Cardiac fibroblast (primary cell): ENCODE data around the gene SC5D.

Experiments
- DNase-seq, 2 donors: peaks; one replicate each; pipeline versions ENCODE4 v3.0.0 to v3.0.0-alpha.2; 2010; ENCODE audit warnings: low read depth in 2 of 2
- H3K4me3 ChIP-seq, 2 donors: replicated peaks in 1 of 2; 1 replicate in 1 of 2; 2 replicates in 1 of 2; pipeline ENCODE4 v1.5.1; 2011; ENCODE audit warnings: low read depth in 2 of 2, low read length in 2 of 2, mild to moderate bottlenecking in 2 of 2, moderate library complexity in 1 of 2
- TF ChIP-seq, protein P1 (sequence below): IDR thresholded peaks from one replicate; pipeline ENCODE4 v1.5.1; 2011; ENCODE audit warnings: low read depth, mild to moderate bottlenecking, low read length, inconsistent platforms

SC5D gene

DNA sequence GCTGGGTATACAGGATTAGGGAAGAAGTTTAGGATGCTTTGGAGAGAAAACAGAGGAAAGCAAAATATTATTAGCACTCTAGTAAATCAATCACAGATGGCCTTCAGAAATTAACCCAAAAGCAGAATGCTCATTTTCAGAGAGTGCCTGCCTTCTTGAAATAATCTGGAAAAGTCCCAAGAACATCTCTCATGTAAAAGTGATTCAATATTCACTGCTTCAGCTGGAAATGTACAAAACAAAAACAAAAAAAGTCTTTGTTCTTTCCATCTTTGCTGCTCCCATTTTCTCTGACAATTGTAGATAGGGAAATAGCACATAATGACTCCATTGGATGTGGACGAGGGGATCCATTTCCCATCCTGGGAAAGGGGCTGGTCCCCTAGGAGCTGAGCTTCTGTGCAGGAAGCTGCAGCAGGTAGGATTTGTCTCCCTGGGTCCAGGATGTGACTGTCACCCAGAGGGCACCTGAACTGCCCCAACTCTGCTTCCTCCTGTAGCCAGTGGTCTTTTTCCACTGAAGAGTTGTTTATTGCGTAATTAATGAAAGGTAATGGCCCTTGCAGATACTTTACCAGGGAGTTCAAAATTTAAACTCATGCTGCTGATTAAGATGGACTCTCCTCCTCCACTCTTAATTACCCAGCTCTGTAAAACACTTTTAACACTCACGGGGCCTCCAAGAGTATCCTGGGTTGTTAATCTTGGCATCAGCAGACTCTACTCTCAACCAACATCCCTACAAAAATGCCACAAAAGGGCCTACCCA is 57.9 kb downstream of the SC5D start:
- no peak for DNase-seq
- TF ChIP-seq, protein P1, sequence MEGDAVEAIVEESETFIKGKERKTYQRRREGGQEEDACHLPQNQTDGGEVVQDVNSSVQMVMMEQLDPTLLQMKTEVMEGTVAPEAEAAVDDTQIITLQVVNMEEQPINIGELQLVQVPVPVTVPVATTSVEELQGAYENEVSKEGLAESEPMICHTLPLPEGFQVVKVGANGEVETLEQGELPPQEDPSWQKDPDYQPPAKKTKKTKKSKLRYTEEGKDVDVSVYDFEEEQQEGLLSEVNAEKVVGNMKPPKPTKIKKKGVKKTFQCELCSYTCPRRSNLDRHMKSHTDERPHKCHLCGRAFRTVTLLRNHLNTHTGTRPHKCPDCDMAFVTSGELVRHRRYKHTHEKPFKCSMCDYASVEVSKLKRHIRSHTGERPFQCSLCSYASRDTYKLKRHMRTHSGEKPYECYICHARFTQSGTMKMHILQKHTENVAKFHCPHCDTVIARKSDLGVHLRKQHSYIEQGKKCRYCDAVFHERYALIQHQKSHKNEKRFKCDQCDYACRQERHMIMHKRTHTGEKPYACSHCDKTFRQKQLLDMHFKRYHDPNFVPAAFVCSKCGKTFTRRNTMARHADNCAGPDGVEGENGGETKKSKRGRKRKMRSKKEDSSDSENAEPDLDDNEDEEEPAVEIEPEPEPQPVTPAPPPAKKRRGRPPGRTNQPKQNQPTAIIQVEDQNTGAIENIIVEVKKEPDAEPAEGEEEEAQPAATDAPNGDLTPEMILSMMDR = no peak
- H3K4me3 ChIP-seq = no peak overlapping the region

DNA sequence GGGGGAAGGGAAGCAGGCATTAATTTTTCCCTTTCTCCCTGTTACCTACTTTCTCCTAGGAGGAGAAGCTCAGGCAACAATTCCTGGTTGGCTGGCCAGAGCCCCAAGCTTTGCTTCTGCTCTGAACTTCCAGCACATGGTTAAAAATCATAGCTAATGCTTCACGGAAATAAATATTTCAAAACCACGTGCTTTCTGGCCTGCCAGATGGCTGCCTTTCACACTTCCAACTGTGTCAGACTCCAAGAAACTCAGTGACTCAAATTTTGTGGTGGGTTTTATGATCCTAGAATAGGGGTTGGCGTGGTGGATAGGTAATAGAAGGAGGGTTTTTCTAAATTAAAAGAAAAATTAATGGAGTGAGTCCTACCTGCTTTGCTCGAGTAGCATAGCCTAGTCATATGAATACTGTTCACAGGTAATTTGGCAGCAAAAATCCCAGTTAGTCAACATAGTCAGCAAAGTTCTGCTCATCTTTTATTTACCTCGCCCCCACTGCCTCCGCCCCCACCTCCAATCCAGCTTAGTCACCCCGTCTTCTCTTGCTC is 58.6 kb downstream of the SC5D start:
- H3K4me3 ChIP-seq = no peak overlapping the region
- TF ChIP-seq, protein P1 = no peak
- DNase-seq = no peak

DNA sequence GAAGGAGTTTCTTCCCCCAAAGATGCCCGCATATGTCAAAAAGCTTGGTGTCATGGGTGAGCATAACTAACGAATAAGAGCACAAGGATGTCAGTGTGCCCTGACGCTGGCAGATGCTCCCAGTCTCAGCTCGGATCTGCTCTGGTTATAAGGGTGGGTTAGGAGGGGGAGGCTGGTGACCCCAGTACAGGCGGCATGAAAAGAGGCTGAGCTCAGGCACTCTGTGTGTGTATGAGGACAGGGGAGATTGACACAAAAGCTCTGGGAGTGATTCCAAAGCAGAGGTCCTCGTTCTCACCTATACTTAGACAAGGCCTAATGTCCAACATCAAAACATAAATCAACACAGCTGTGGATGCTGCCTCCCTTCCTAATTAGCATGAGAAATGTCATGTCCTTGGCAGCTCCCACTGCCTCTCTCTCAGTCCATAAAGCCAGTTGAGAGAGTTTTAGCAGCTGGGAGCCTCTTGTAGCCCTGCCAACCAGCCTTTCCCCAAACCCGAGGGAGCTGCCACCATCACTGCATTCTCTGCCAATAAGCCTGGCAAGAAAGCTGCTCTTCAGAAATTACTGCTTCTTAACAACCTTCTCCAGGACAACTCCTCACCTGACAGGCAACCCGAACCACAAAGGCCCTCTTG is 59.8 kb downstream of the SC5D start:
- no peak overlapping the region for H3K4me3 ChIP-seq
- TF ChIP-seq, protein P1 = no peak
- DNase-seq = no peak

DNA sequence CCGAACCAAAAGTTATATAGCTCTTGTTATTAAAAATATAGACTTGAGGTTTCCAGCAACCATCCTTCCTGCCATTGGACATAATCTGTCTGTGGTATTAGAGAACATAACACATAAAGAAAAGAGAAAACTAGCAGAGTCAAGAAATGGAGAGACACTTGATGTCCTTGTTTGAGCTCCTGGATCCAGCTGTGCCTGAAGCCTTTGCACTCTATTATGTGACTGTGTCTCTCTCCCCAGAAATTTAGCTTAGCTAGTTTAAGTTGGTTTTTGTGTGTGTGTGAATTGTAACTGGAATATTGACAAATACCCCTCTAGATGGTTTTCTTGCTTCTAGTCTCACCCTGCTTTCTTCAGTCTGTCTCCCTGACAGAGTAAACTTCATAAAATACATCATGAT is 61.6 kb downstream of the SC5D start:
- TF ChIP-seq, protein P1 = no peak
- DNase-seq = no peak
- no peak overlapping the region for H3K4me3 ChIP-seq

DNA sequence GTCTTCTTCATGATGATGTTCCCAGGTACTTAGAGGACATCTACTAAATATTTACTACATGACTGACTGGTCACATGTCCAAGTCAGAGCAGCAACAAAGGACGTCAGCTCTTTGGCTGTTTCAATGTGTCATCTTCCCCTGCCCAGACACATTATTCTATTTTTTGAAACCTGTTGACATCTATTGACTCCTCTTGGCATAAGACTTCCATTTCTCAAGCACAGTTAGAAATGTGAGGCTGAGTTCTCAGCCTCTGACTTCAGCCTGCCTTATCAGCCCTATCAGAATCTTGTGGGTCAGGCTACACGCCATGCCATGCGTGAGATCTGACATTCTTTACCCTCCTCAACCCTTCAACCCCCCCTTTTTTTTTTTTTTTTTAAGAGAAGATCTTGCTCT is 63.8 kb downstream of the SC5D start:
- TF ChIP-seq, protein P1 = no peak
- DNase-seq = no peak
- H3K4me3 ChIP-seq = no peak overlapping the region
